Measurements from ENCODE around the gene SLAMF9. TPM values are rescaled to one million over a fixed set of nuclear protein-coding genes. Genes with fewer than 3 reads are reported as not detected.

Gene SLAMF9
- total and polyA plus RNA-seq, 2 of the 8 experiments (the other 6 are each of a cell fraction or from before 2014, with no cell fraction given) = not detected

DNA sequence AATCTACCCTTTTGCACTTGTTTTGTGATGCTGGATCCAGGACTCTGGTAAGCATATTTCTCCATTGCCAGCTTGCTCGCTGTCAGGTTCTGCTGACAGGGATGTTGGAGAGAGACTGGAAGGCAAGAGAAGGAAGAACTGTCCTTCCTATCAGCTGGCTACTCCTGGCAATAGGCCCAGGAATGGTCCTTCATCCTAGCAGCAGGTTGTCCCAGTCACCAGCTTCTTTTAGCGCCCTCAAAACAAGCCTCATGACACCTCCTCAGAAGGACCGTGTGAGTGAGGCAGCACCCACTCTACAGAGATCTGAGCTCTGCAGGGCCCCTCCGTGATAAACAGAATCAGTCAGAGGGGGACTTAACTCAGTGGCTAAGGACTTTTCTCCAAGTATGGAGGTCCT, 33.1 kb upstream of the SLAMF9 start:
- Histone ChIP-seq H2BK120ac (replicated peaks; ENCODE audit: low read depth, low read length) (no peak overlapping the region), H2BK20ac (ENCODE audit: low read length) (no peak overlapping the region), H3K27me3 (replicated peaks in 1 of 4; ENCODE audit: control insufficient read depth in 3 of 4, extremely low read depth in 1 of 4, insufficient read depth in 3 of 4, low read length in 3 of 4) (no peaks in the 10 kb centered on the region), H3K9me3 (ENCODE audit: insufficient read depth in 2 of 2, low read depth in 1 of 2, low read length in 1 of 2) (peaks cover 0 to 5% of the 10 kb centered on the region in 2 experiments; a peak in 1 of 4 replicates), H3K18ac (ENCODE audit: extremely low read depth, low read length) (no peak overlapping the region), H3K79me1 (ENCODE audit: low read depth, low read length) (no peaks in the 10 kb centered on the region), H3K4me3 (ENCODE audit: extremely low read depth in 1 of 4, insufficient read depth in 2 of 4, low read depth in 3 of 4, low read length in 4 of 4) (no peak overlapping the region), H2AFZ (ENCODE audit: low read length) (no peak overlapping the region), H4K20me1 (replicated peaks in 1 of 2; ENCODE audit: control insufficient read depth in 1 of 2, insufficient read depth in 2 of 2, low read length in 2 of 2) (no peaks in the 10 kb centered on the region), H4K5ac (ENCODE audit: insufficient read length, low read depth, low read length) (no peak overlapping the region), H3K4ac (replicated peaks; ENCODE audit: insufficient read length, low read depth, low read length) (no peak overlapping the region), H2AK5ac (ENCODE audit: low read depth, low read length) (no peak overlapping the region), H2BK15ac (ENCODE audit: low read length) (no peak overlapping the region), H3K4me1 (replicated peaks in 1 of 4; ENCODE audit: control insufficient read depth in 3 of 4, insufficient read depth in 4 of 4, low read length in 3 of 4) (0 out of 7 replicates have a peak, but pooled peaks cover 0 to 2% (median 0%) of the 10 kb centered on the region in 4 experiments), H3K14ac (ENCODE audit: insufficient read length) (no peak overlapping the region), H3K56ac (replicated peaks; ENCODE audit: insufficient read length, low read depth, low read length) (no peak overlapping the region), H3K27ac (ENCODE audit: low read depth, low read length) (no peak overlapping the region), H3K4me2 (ENCODE audit: insufficient read depth in 1 of 2, low read depth in 2 of 2, low read length in 2 of 2) (no peak overlapping the region), H4K8ac (ENCODE audit: extremely low read depth, insufficient read depth, low read length) (no peak overlapping the region), H3K36me3 (ENCODE audit: control insufficient read depth in 2 of 4, insufficient read depth in 4 of 4, low read length in 3 of 4) (no peaks in the 10 kb centered on the region), H2BK5ac (ENCODE audit: low read depth, low read length) (no peak overlapping the region), H3K23ac (ENCODE audit: insufficient read length) (no peak overlapping the region), H3K23me2 (ENCODE audit: low read depth, low read length) (no peaks in the 10 kb centered on the region; the same call in 1 of the 2 replicates), H3K79me2 (ENCODE audit: control insufficient read depth in 1 of 2, insufficient read depth in 2 of 2, low read length in 2 of 2) (no peaks in the 10 kb centered on the region), H4K91ac (replicated peaks; ENCODE audit: insufficient read length, low read length) (no peak overlapping the region), H3K9ac (replicated peaks in 1 of 4; ENCODE audit: extremely low read depth in 1 of 4, low read depth in 3 of 4, low read length in 3 of 4) (no peak overlapping the region), H2BK12ac (ENCODE audit: low read depth, low read length) (no peak overlapping the region)
- 94% methylated on average over 4 of the region's 4 CpGs; no CpG with 5 or more reads in 1 of the 2 experiments for WGBS, 2 experiments (ENCODE audit: extremely low coverage in 1 of 2, insufficient coverage in 1 of 2, insufficient read length in 1 of 2, insufficient replicate concordance in 2 of 2, low coverage in 1 of 2, low lambda C conversion rate in 2 of 2, missing lambda C conversion rate in 1 of 2)
- DNase-seq (ENCODE audit: low read depth in 1 of 2, low spot score in 2 of 2) = peak in 1 of 2 experiments; percentile 23
- CTCF ChIA-PET (ENCODE audit: partially characterized antibody) = interaction anchor here (0.7 to 8.9 kb wide), 3 partner anchors 17 to 523 kb away, joined by 3 to 98 read pairs (median 3); no protein-coding TSS in a partner anchor
- FAIRE-seq = no peak
- POLR2A ChIA-PET (ENCODE audit: partially characterized antibody) = interaction anchor here (1.1 kb wide), 1 partner anchor 41 kb away, joined by 3 read pairs; the partner anchor contains the start of gene IGSF9
- TF ChIP-seq PHF8 (conservative IDR thresholded peaks at IDR 0.05; ENCODE audit: low read depth, low read length) (no peak), FOSL1 (IDR thresholded peaks at IDR 0.05; ENCODE audit: insufficient read depth, low read depth, low read length) (no peak), SP4 (IDR thresholded peaks at IDR 0.05; ENCODE audit: low read length) (no peak), CHD1 (IDR thresholded peaks at IDR 0.05; ENCODE audit: low read depth, low read length) (no peak), BACH1 (IDR thresholded peaks at IDR 0.05; ENCODE audit: low read length) (no peak), TCF12 (IDR thresholded peaks at IDR 0.05; ENCODE audit: low read depth, low read length) (no peak), BCL11A (IDR thresholded peaks at IDR 0.05; ENCODE audit: low read depth in 2 of 2, low read length in 2 of 2) (no peak), NANOG (IDR thresholded peaks at IDR 0.05; ENCODE audit: insufficient read depth, low read depth, low read length, poor library complexity, severe bottlenecking) (no peak), RAD21 (IDR thresholded peaks at IDR 0.05 in 1 of 2, conservative IDR thresholded peaks at IDR 0.05 in 1 of 2; ENCODE audit: low read depth in 2 of 2, low read length in 2 of 2) (no peak), SP2 (IDR thresholded peaks at IDR 0.05; ENCODE audit: low read length) (no peak), RXRA (IDR thresholded peaks at IDR 0.05; ENCODE audit: insufficient read depth, low read depth, low read length) (no peak), TBP (IDR thresholded peaks at IDR 0.05; ENCODE audit: low read depth, low read length) (no peak), RFX5 (IDR thresholded peaks at IDR 0.05; ENCODE audit: borderline replicate concordance, low read depth, low read length) (no peak), RNF2 (IDR thresholded peaks at IDR 0.05; ENCODE audit: borderline replicate concordance, low read depth, low read length, missing control alignments, poor library complexity, severe bottlenecking) (no peak)

Measured in H1 (cell line).